HCT116 (cell line): ENCODE results near the gene CPEB1. TPM values are rescaled to one million over a fixed set of nuclear protein-coding genes. Genes with fewer than 3 reads are reported as not detected.

Source experiments
- ATAC-seq: fragments of 200-7000 bp; cut with Tn5 transposase; 2 replicates; pipeline ENCODE4 v1.9.1; 2020; ENCODE audit warnings: mild to moderate bottlenecking, moderate library complexity
- BruUV-seq: library from RNA; stranded (reverse); fragments of 400-500 nt; replicated peaks from 2 replicates; lab custom pipeline; 2021; lab: Mats Ljungman, UMichigan
- CTCF ChIA-PET: fragments of 300-600 bp; sonication (Branson Sonifier 250); formaldehyde crosslinking; loops from one replicate; lab custom pipeline; 2021; ENCODE audit warnings: antibody characterized with exemption; lab: Charles Lee
- POLR2A ChIA-PET: fragments of 300-600, 350-600 bp; sonication (Branson Sonifier 250); formaldehyde crosslinking; loops from one replicate; lab custom pipeline; 2021; ENCODE audit warnings: antibody characterized with exemption; lab: Charles Lee
- RAD21 ChIA-PET, 2 experiments: fragments of 300-600 bp; sonication (Branson Sonifier 250); formaldehyde crosslinking; loops; one replicate each; lab custom pipeline; 2023; ENCODE audit warnings: low total read pairs in 2 of 2; ENCODE audit not compliant: uncharacterized antibody in 2 of 2, unreplicated experiment in 2 of 2, low non-redundant PET in 1 of 2; lab: Charles Lee
- DNase-seq: peaks from one replicate; pipeline ENCODE4 v3.0.0-alpha.2; 2010; ENCODE audit warnings: low read depth, low spot score
- H2AFZ ChIP-seq: fragments of 200-600 bp; shearing (Covaris generic), sonication (generic); 2 replicates; pipeline ENCODE4 v1.6.1; 2017; ENCODE audit warnings: low read depth, mixed run types, mixed read lengths, antibody characterized with exemption, low read length; ENCODE audit not compliant: poor library complexity, severe bottlenecking
- H3K27ac ChIP-seq: 2 replicates; pipeline ENCODE4 v1.5.1; 2012; ENCODE audit warnings: low read depth, low read length
- H3K27me3 ChIP-seq: fragments of 200-600 bp; sonication (generic); 2 replicates; pipeline ENCODE4 v1.6.1; 2016; ENCODE audit warnings: mixed run types, low read length, mixed read lengths; ENCODE audit not compliant: insufficient read depth
- H3K36me3 ChIP-seq, 2 experiments: fragments of 200-500 bp in 1 of 2; fragments of 200-600 bp in 1 of 2; sonication (Bioruptor generic) in 1 of 2; sonication (generic) in 1 of 2; 2 replicates each; pipeline versions ENCODE4 v1.5.1 to v1.6.1; 2014 to 2016; ENCODE audit warnings: low read length in 2 of 2, inconsistent platforms in 1 of 2, mixed read lengths in 1 of 2, mixed run types in 1 of 2; ENCODE audit not compliant: insufficient read depth in 2 of 2, control insufficient read depth in 1 of 2
- H3K4me1 ChIP-seq, 2 experiments: fragments of 200-600 bp in 1 of 2; sonication (generic) in 1 of 2; 2 replicates each; pipeline versions ENCODE4 v1.5.1 to v1.6.1; 2012 to 2017; ENCODE audit warnings: low read length in 2 of 2, inconsistent platforms in 1 of 2, mild to moderate bottlenecking in 1 of 2, mixed read lengths in 1 of 2, mixed run types in 1 of 2, moderate library complexity in 1 of 2; ENCODE audit not compliant: insufficient read depth in 2 of 2, control insufficient read depth in 1 of 2
- H3K4me2 ChIP-seq: fragments of 200-600 bp; sonication (generic); 2 replicates; pipeline ENCODE4 v1.6.1; 2017; ENCODE audit warnings: mixed run types, low read length, mixed read lengths
- H3K4me3 ChIP-seq, 2 experiments: fragments of 200-600 bp in 1 of 2; sonication (generic) in 1 of 2; replicated peaks in 1 of 2; 2 replicates each; pipeline ENCODE4 v1.5.1; 2011 to 2016; ENCODE audit warnings: low read length in 2 of 2, control low read depth in 1 of 2, low read depth in 1 of 2, mild to moderate bottlenecking in 1 of 2, mixed read lengths in 1 of 2, mixed run types in 1 of 2
- H3K79me2 ChIP-seq: fragments of 200-600 bp; sonication (generic); 2 replicates; pipeline ENCODE4 v1.6.1; 2017; ENCODE audit warnings: mild to moderate bottlenecking, mixed run types, low read length, moderate library complexity, mixed read lengths; ENCODE audit not compliant: insufficient read depth
- H3K9ac ChIP-seq: fragments of 200-600 bp; sonication (generic); 2 replicates; pipeline ENCODE4 v1.6.1; 2016; ENCODE audit warnings: low read length, mixed read lengths
- H3K9me2 ChIP-seq: fragments of 200-600 bp; sonication (generic), shearing (Covaris generic); 2 replicates; pipeline ENCODE4 v1.6.1; 2017; ENCODE audit warnings: mixed run types, mild to moderate bottlenecking, moderate library complexity; ENCODE audit not compliant: insufficient read depth
- H3K9me3 ChIP-seq, 2 experiments: fragments of 200-500 bp in 1 of 2; fragments of 200-600 bp in 1 of 2; sonication (Bioruptor generic) in 1 of 2; sonication (generic) in 1 of 2; 2 replicates each; pipeline ENCODE4 v1.6.1; 2014 to 2017; ENCODE audit warnings: low read length in 2 of 2, mixed read lengths in 2 of 2, inconsistent platforms in 1 of 2, low read depth in 1 of 2, mild to moderate bottlenecking in 1 of 2, mixed run types in 1 of 2, moderate library complexity in 1 of 2; ENCODE audit not compliant: control insufficient read depth in 1 of 2, insufficient read depth in 1 of 2
- H4K20me1 ChIP-seq: fragments of 200-600 bp; sonication (generic), shearing (Covaris generic); 2 replicates; pipeline ENCODE4 v1.6.1; 2017; ENCODE audit warnings: mixed run types, mild to moderate bottlenecking, moderate library complexity; ENCODE audit not compliant: insufficient read depth
- CBX3 ChIP-seq: IDR thresholded peaks from 2 replicates; pipeline ENCODE4 v1.6.1; 2012; ENCODE audit warnings: low read depth
- CEBPB ChIP-seq: IDR thresholded peaks from 2 replicates; pipeline ENCODE4 v1.6.1; 2012; ENCODE audit warnings: low read depth
- EZH2 ChIP-seq: fragments of 200-600 bp; sonication (generic); IDR thresholded peaks from 2 replicates; pipeline ENCODE4 v1.6.1; 2017; ENCODE audit warnings: antibody characterized with exemption, mixed run types
- FOSL1 ChIP-seq: IDR thresholded peaks from 2 replicates; pipeline ENCODE4 v1.6.1; 2012; ENCODE audit warnings: low read depth
- POLR2A ChIP-seq: IDR thresholded peaks from 2 replicates; pipeline ENCODE4 v1.7.0; 2011; ENCODE audit warnings: borderline replicate concordance; ENCODE audit not compliant: insufficient read depth, insufficient read length; ENCODE audit errors: extremely low read depth
- POLR2AphosphoS5 ChIP-seq: IDR thresholded peaks from 2 replicates; pipeline ENCODE4 v1.6.1; 2011; ENCODE audit warnings: mild to moderate bottlenecking, low read depth, low read length, moderate library complexity
- RAD21 ChIP-seq: IDR thresholded peaks from 2 replicates; pipeline ENCODE4 v1.6.1; 2012; ENCODE audit warnings: low read depth, mild to moderate bottlenecking
- SIN3A ChIP-seq: IDR thresholded peaks from 2 replicates; pipeline ENCODE4 v1.6.1; 2012; ENCODE audit warnings: low read depth
- SP1 ChIP-seq: IDR thresholded peaks from 2 replicates; pipeline ENCODE4 v1.6.1; 2012; ENCODE audit warnings: low read depth
- ZFX ChIP-seq: fragments of 450-650 bp; IDR thresholded peaks from 2 replicates; pipeline ENCODE4 v1.6.1; 2017
- ZNF274 ChIP-seq: fragments of 200-500 bp; sonication (Bioruptor generic); IDR thresholded peaks from 2 replicates; pipeline ENCODE4 v1.6.1; 2014; ENCODE audit warnings: mild to moderate bottlenecking, low read depth, low read length, inconsistent platforms
- intact Hi-C: fragments of 100-400 bp; cut with micrococcal nuclease; formaldehyde crosslinking; loops from 2 replicates; pipeline ENCODE4 v1.10.0; 2022
- total RNA-seq: library from RNA; stranded (reverse); gene quantifications from one replicate; pipeline ENCODE4 v1.2.1, GENCODE V29; 2021; ENCODE audit not compliant: unreplicated experiment
- TF ChIP-seq, protein P1 (sequence below): IDR thresholded peaks from 2 replicates; pipeline ENCODE4 v1.6.1; 2012
- TF ChIP-seq, protein P2 (sequence below), 3 experiments: fragments of 200-600 bp in 1 of 3; sonication (generic) in 1 of 3; IDR thresholded peaks in 2 of 3; conservative IDR thresholded peaks in 1 of 3; 2 replicates each; pipeline ENCODE4 v1.5.1; 2012 to 2017; ENCODE audit warnings: low read depth in 2 of 3, low read length in 2 of 3, antibody characterized with exemption in 1 of 3, borderline replicate concordance in 1 of 3, control low read depth in 1 of 3, mild to moderate bottlenecking in 1 of 3, mixed read lengths in 1 of 3, mixed run types in 1 of 3, moderate library complexity in 1 of 3; ENCODE audit not compliant: insufficient read depth in 1 of 3

Gene CPEB1
- total RNA-seq, 1 experiment from 2014 or later = not detected

DNA sequence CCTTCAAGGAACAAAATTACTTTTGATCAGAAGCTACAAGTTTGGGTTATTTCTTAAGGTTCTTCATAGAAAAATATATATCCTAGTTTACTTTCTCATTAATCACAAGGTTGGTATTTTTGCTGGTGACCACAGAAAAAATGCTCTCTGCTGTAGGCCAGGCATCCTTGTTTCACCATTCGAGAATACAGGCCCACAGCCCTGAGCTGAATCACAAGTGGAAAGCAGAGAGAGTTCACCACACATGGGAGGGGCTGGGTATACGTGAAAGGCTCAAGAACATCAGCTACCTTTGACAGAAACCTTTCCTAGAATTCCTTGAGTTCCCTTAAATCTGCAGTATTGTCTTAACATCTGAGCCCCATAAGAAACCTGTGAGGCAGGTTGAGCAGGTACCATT lies 23.2 kb downstream of the CPEB1 start:
- RAD21 ChIA-PET = no interaction called here
- no peak for TF ChIP-seq RAD21
- TF ChIP-seq, protein P1, sequence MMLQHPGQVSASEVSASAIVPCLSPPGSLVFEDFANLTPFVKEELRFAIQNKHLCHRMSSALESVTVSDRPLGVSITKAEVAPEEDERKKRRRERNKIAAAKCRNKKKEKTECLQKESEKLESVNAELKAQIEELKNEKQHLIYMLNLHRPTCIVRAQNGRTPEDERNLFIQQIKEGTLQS = no peak
- no peak for TF ChIP-seq POLR2AphosphoS5
- no peak for TF ChIP-seq SP1
- TF ChIP-seq CBX3 = no peak
- TF ChIP-seq SIN3A = no peak
- TF ChIP-seq, protein P2, sequence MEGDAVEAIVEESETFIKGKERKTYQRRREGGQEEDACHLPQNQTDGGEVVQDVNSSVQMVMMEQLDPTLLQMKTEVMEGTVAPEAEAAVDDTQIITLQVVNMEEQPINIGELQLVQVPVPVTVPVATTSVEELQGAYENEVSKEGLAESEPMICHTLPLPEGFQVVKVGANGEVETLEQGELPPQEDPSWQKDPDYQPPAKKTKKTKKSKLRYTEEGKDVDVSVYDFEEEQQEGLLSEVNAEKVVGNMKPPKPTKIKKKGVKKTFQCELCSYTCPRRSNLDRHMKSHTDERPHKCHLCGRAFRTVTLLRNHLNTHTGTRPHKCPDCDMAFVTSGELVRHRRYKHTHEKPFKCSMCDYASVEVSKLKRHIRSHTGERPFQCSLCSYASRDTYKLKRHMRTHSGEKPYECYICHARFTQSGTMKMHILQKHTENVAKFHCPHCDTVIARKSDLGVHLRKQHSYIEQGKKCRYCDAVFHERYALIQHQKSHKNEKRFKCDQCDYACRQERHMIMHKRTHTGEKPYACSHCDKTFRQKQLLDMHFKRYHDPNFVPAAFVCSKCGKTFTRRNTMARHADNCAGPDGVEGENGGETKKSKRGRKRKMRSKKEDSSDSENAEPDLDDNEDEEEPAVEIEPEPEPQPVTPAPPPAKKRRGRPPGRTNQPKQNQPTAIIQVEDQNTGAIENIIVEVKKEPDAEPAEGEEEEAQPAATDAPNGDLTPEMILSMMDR (IDR thresholded peaks at IDR 0.05 in 2 of 3, conservative IDR thresholded peaks at IDR 0.05 in 1 of 3; ENCODE audit: borderline replicate concordance in 1 of 3, insufficient read depth in 1 of 3, low read depth in 2 of 3, low read length in 2 of 3) = no peak
- TF ChIP-seq EZH2 = no peak
- no peaks in the 10 kb centered on the region for H3K4me1 ChIP-seq
- H3K27me3 ChIP-seq = no peaks in the 10 kb centered on the region
- no peak overlapping the region for H2AFZ ChIP-seq
- ATAC-seq = no peak
- H3K9ac ChIP-seq = no peak overlapping the region
- DNase-seq = no peak
- no peaks in the 10 kb centered on the region for H3K9me2 ChIP-seq
- no peaks in the 10 kb centered on the region for H3K36me3 ChIP-seq
- CTCF ChIA-PET = no interaction called here
- H3K79me2 ChIP-seq = no peaks in the 10 kb centered on the region
- H3K27ac ChIP-seq = no peak overlapping the region
- no peaks in the 10 kb centered on the region for H4K20me1 ChIP-seq
- intact Hi-C loops = no loop called here
- no peak overlapping the region for H3K4me3 ChIP-seq
- BruUV-seq = no TSS peak
- H3K9me3 ChIP-seq = no peaks in the 10 kb centered on the region
- POLR2A ChIA-PET = no interaction called here
- no peak overlapping the region for H3K4me2 ChIP-seq

DNA sequence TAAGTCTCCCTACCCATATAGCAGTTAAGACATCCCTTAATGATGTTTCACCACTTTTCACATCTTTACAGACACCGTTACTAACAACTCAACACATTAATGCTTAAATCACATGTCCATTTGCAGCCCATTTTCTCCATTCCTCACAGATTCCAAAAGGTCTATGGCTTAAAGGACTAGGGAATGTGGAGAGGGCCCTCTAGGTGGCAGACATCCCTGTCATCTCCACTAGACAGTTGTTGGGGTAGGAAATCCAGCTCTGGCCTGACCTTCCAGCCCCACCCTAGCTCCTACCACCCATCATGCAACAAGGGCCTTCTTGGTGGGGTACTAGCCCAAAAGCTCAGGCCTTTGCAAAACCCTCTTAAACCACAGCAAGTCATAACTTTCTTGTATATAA lies 25.2 kb downstream of the CPEB1 start:
- peaks cover 4% of the 10 kb centered on the region; the same call in 1 of the 2 replicates for H3K27me3 ChIP-seq
- H3K4me3 ChIP-seq = no peak overlapping the region
- ChIA-PET RAD21 (no interaction called here), POLR2A (interaction anchor here (1.2 kb wide), 1 partner anchor 82 kb away, joined by 3 read pairs; the partner anchor contains the start of gene RPS17), CTCF (interaction anchor here (1.1 kb wide), 1 partner anchor 11 kb away, joined by 3 read pairs; no protein-coding TSS in a partner anchor)
- no peak for DNase-seq
- H3K79me2 ChIP-seq = no peaks in the 10 kb centered on the region
- H3K9ac ChIP-seq = no peak overlapping the region
- no peaks in the 10 kb centered on the region for H3K4me1 ChIP-seq
- ATAC-seq = peak; percentile 84
- intact Hi-C loops = no loop called here
- H3K27ac ChIP-seq = no peak overlapping the region
- H3K9me3 ChIP-seq = no peaks in the 10 kb centered on the region
- H4K20me1 ChIP-seq = no peaks in the 10 kb centered on the region
- TF ChIP-seq CEBPB = no peak
- no peak for TF ChIP-seq POLR2A
- no peak for TF ChIP-seq FOSL1
- no peak for TF ChIP-seq EZH2
- peak; percentile 24; the same call in 1 of the 2 replicates for TF ChIP-seq RAD21
- no peak for TF ChIP-seq ZNF274
- no peak for TF ChIP-seq ZFX
- TF ChIP-seq, protein P2 (IDR thresholded peaks at IDR 0.05 in 2 of 3, conservative IDR thresholded peaks at IDR 0.05 in 1 of 3; ENCODE audit: borderline replicate concordance in 1 of 3, insufficient read depth in 1 of 3, low read depth in 2 of 3, low read length in 2 of 3) = peak in 2 of 3 experiments; percentile 39 to 43; a peak in 3 of 6 replicates
- no peaks in the 10 kb centered on the region for H3K36me3 ChIP-seq
- H3K9me2 ChIP-seq = no peaks in the 10 kb centered on the region
- H3K4me2 ChIP-seq = no peak overlapping the region
- no TSS peak for BruUV-seq
- H2AFZ ChIP-seq = no peak overlapping the region
